Measurements from ENCODE around the gene SUGP1.
"Not testable (repeated sequence)": the region's sequence is repeated elsewhere in the genome, so short reads cannot be mapped to it uniquely, and the experiment has no call there.

Gene SUGP1, protein sequence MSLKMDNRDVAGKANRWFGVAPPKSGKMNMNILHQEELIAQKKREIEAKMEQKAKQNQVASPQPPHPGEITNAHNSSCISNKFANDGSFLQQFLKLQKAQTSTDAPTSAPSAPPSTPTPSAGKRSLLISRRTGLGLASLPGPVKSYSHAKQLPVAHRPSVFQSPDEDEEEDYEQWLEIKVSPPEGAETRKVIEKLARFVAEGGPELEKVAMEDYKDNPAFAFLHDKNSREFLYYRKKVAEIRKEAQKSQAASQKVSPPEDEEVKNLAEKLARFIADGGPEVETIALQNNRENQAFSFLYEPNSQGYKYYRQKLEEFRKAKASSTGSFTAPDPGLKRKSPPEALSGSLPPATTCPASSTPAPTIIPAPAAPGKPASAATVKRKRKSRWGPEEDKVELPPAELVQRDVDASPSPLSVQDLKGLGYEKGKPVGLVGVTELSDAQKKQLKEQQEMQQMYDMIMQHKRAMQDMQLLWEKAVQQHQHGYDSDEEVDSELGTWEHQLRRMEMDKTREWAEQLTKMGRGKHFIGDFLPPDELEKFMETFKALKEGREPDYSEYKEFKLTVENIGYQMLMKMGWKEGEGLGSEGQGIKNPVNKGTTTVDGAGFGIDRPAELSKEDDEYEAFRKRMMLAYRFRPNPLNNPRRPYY

DNA sequence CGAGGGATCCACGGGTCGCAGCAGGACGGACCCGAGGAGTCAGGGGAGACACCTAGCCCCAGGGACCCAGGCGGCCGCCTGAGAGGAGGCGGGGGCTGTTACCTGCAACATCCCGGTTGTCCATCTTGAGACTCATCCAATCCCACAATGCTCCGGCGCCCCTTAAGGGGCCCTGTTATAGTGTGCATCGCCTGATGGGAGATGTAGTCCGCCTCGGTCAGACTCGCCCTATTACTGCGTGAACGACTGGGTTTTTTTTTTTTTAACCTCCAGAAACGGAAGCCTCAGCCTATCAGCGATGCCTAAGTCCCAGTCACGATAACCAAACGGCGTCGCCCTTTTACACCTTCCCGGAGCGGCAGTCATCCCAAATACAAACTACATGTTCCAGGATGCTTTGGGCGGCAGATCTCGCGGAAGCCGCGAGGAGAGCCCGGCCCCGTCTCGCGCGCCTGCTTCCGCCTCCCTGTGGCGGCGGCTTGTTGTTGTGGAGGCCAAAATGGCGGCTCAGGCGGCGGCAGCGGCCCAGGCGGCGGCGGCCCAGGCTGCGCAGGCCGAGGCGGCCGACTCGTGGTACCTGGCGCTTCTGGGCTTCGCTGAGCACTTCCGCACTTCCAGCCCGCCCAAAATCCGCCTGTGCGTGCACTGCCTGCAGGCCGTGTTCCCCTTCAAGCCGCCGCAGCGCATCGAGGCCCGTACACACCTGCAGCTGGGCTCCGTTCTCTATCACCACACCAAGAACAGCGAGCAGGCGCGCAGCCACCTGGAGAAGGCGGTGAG lies at the start of gene SUGP1, which contains the start of gene MAU2:
SUGP1 (minus strand) TSS at position 149 of the 780 bp plus-strand sequence; CDS start at position 136, 13 bp downstream.
MAU2 (plus strand) TSS at position 469 of the 780 bp plus-strand sequence; CDS start at position 500, 31 bp downstream.
- DNase-seq (ENCODE audit: low spot score) = peak; percentile 89

DNA sequence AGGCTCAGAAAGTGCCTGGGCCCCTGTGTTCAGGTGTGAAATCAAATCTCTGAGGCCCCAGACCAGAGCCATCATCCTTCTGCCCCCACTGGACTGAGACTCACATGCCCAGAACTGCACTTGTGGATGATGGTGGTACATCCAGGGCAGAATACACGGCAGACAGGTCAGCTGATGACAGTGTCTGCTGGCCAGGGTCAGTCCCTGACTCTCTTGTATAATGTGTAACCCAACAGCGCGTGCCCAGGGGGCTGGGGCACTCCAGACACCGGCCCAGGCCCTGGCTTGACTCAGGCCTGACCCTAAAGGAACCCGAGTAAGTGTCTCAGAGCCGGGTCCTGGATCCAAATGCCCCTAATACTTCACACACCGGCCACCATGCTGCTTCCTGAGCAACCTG lies 47.8 kb upstream of the SUGP1 start:
- no peak for DNase-seq (ENCODE audit: low spot score)

DNA sequence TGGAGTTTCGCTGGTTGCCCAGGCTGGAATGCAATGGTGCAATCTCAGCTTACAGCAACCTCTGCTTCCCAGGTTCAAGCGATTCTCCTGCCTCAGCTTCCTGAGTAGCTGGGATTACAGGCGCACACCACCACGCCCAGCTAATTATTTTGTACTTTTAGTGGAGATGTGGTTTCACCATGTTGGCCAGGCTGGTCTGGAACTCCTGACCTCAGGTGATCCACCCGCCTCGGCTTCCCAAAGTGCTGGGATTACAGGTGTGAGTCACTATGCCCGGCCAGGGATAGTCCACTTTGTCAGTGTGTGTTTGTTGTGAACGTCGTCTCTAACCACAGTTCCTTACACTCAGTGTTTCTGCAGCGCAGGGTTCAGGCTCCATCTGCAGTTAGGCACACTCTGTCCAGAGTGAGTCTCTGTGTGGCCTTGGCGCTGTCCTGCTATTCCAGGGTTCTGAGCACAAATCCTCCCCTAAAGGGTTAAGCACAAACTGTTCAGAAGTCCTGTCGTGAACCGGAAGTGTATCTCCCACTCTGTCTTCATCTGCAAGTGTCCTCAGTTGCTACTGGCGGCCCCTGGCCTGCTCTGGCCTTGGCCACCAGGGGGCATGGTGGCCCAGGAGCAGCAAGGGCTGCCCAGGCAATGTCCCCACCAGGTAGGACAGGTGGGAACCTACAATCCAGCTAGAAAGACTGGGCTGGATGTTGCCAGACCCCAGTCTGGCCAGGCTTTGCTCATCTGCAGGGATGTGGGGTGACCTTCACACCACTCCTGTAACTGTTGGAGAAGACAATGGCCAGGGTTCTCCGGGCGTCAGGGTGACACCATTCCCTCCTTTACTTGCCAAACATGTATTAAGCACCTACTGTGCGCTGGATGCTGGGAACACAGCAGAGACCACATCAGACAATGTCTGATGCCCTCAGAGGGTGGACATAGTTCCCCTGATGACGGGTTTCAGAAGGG lies 46.4 kb upstream of the SUGP1 start:
- no peak for DNase-seq (ENCODE audit: low spot score)

DNA sequence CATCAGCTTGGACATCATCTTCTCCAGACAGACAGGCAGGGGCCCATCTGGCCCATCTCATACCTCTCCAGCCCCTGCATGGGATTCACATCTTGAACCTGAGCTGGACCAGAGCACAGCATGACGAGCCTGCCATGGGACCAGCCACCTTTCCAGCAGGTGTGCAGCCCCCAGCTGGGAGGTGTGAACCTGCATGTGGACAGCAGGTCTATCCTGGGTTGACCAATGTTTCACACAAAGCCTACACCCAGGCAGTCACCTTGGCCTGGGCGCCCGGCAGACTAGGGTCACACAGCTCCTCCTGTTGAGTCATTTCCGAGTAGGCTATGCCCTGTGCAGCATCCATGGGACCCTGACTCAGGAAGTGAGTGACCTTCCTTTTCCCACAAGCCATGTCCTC lies 41.8 kb upstream of the SUGP1 start:
- DNase-seq (ENCODE audit: low spot score) = no peak

DNA sequence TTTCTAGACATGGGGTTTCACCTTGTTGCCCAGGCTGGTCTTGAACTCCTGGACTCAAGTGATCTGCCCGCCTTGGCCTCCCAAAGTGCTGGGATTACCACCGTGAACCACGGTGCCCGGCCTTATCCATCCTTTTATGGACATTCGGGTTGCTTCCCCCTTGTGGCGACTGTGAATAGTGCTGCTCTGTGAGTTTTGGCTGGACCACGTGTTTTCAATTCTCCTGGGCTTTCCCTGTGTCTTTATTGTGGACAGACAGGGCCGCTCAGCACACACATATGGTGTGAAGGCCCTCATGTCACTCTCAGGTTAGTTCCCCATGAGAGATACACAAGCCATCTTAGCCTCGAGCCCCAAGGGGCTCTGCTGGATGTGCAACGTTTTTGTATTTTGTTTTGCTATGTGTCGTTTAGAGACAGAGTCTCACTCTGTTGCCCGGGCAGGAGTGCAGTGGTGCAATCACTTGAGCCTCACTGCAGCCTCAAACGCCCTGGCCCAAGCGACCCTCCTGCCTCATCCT lies 40.8 kb upstream of the SUGP1 start:
- DNase-seq (ENCODE audit: low spot score) = peak; percentile 64

- no peak for DNase-seq (ENCODE audit: low spot score)
Observed at GRCh38 chr19:19356901-19357566, 36.7 kb upstream of the SUGP1 start.

DNA sequence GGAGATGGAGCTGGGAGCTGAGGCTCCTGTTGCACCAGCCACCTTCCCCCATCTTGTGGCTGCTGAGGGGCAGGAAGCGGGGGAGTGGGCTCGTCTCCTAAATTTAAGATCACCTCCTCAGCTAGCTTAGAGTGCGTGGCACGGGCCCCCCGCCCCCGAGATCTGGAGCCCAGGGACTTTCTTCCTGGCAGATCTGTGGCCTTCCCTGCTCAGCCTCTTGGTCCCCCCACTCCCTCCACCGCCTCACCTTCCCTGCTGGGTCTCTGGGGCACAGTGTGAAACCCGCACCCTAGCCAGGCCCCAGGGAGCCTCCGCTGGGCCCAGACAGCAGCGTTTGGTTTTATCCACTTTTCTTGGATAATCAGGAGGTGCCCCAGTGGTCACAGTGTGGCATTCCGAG lies 36.2 kb upstream of the SUGP1 start:
- DNase-seq (ENCODE audit: low spot score) = no peak

- DNase-seq (ENCODE audit: low spot score) = no peak
Observed at GRCh38 chr19:19355606-19356139, 35.4 kb upstream of the SUGP1 start.

- no peak for DNase-seq (ENCODE audit: low spot score)
Observed at GRCh38 chr19:19354932-19355331, 34.6 kb upstream of the SUGP1 start.

- DNase-seq (ENCODE audit: low spot score) = no peak
Observed at GRCh38 chr19:19354007-19354406, 33.7 kb upstream of the SUGP1 start.

- DNase-seq (ENCODE audit: low spot score) = no peak
Observed at GRCh38 chr19:19352823-19353222, 32.5 kb upstream of the SUGP1 start.

DNA sequence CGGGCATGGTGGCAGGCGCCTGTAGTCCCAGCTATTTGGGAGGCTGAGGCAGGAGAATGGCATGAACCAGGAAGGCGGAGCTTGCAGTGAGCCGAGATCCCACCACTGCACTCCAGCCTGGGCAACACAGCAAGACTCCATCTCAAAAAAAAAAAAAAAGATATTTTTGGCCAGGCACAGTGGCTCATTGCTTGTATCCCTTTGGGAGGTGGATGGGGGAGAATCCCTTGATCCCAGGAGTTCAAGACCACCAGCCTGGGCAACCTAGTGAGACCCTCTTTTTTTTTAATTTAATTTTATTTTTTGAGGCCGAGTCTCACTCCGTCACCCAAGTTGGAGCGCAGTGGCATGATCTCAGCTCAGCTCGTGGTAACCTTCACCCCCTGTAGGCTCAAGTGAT lies 30.4 kb upstream of the SUGP1 start:
- not testable (repeated sequence) for DNase-seq (ENCODE audit: low spot score)

GRCh38 chr19:19349365-19349764 lies 29.1 kb upstream of the SUGP1 start:
- DNase-seq (ENCODE audit: low spot score) = no peak

- peak; percentile 36 for DNase-seq (ENCODE audit: low spot score)
Observed at GRCh38 chr19:19348266-19348665, 28.0 kb upstream of the SUGP1 start.

GRCh38 chr19:19347401-19348110 lies 27.2 kb upstream of the SUGP1 start:
- DNase-seq (ENCODE audit: low spot score) = no peak

DNA sequence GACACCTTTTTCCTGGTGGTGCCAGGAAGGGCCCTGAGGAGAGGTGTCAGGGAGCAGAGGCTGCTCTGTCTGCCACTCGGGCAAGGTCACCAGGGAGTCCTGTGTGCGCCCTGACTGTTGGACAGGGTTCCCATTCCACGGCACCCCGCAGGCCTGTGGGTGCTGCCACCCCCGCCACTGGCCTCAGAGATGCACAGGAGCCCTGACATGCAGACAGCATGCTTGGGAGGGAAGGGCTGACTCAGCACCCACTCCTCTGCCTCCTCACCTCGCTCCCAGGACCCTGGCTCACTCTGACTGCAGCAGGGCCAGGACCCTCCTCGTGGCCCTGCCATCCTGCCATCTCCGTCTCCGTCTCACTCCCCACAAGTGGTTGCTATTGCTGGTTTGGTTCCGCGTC lies 25.7 kb upstream of the SUGP1 start:
- no peak for DNase-seq (ENCODE audit: low spot score)

DNA sequence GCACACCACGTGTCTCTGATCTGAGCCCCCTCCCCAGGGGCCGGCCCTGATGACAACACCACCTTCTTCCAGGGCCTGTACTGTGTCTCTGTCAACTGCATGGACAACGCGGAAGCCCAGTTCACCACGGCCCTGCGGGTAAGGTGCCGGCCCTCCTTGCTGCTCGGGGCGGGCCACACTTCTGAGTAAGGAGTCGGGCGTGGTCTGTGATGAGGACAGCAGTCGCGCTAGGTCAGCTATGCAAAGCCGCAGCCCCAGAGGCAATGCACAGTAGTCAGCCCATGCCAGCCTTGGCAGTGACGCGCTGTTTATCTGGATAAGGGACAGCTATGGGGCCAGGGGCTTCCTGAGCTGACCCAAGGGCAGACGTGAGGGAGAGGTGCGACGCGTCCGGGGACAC lies 24.9 kb upstream of the SUGP1 start:
- DNase-seq (ENCODE audit: low spot score) = no peak

DNA sequence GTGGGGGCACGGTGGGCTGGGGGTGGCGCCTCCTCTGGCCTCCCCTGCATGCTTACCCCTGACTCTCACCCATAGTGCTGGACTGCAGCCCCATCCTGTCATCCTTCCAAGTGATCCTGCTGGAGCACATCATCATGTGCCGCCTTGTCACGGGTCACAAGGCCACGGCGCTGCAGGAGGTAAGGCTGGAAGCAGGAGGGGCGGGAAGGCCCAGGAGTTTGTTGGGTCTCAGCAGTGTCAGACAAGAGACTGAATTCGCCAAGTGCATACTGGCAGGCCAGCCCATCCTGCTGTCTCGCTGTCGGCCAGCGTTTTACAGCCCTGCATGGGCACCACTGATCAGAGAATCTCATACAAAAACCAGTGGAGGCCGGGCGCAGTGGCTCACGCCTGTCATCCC lies 23.5 kb upstream of the SUGP1 start:
- DNase-seq (ENCODE audit: low spot score) = no peak

GRCh38 chr19:19343016-19343362 lies 22.7 kb upstream of the SUGP1 start:
- no peak for DNase-seq (ENCODE audit: low spot score)
